ENCODE measurements around the gene KIF6. TPM values are rescaled to one million over a fixed set of nuclear protein-coding genes. Genes with fewer than 3 reads are reported as not detected.

Gene KIF6
- total RNA-seq, 1 experiment from 2014 or later, result not detected

- ATAC-seq (no peak), DNase-seq (ENCODE audit: low read depth, low spot score) (no peak)
- Histone ChIP-seq H3K4me3 (replicated peaks in 1 of 2; ENCODE audit: low read depth in 1 of 2, low read length in 2 of 2) (no peak overlapping the region), H3K4me2 (ENCODE audit: low read length) (no peak overlapping the region), H4K20me1 (ENCODE audit: insufficient read depth) (no peaks in the 10 kb centered on the region), H3K79me2 (ENCODE audit: insufficient read depth, low read length) (no peaks in the 10 kb centered on the region), H3K9ac (ENCODE audit: low read length) (no peak overlapping the region), H3K36me3 (ENCODE audit: control insufficient read depth in 1 of 2, insufficient read depth in 2 of 2, low read length in 2 of 2) (no peaks in the 10 kb centered on the region), H3K27me3 (ENCODE audit: insufficient read depth, low read length) (peaks cover 5% of the 10 kb centered on the region; the same call in 1 of the 2 replicates), H3K9me3 (ENCODE audit: control insufficient read depth in 1 of 2, insufficient read depth in 1 of 2, low read depth in 1 of 2, low read length in 2 of 2) (no peaks in the 10 kb centered on the region), H3K27ac (ENCODE audit: low read depth, low read length) (no peak overlapping the region), H3K9me2 (ENCODE audit: insufficient read depth) (no peaks in the 10 kb centered on the region), H3K4me1 (ENCODE audit: control insufficient read depth in 1 of 2, insufficient read depth in 2 of 2, low read length in 2 of 2) (no peaks in the 10 kb centered on the region), H2AFZ (ENCODE audit: low read depth, low read length, poor library complexity, severe bottlenecking) (no peak overlapping the region)
- BruUV-seq (replicated peaks), result no TSS peak
- POLR2A ChIA-PET, result no interaction called here
- TF ChIP-seq RAD21 (IDR thresholded peaks at IDR 0.05; ENCODE audit: low read depth), result no peak
- TF ChIP-seq SRF (IDR thresholded peaks at IDR 0.05; ENCODE audit: low read depth), result no peak
- no peak for TF ChIP-seq TCF7L2 (IDR thresholded peaks at IDR 0.05; ENCODE audit: borderline replicate concordance, extremely low read depth, insufficient read depth, insufficient read length)
- TF ChIP-seq ZFX (IDR thresholded peaks at IDR 0.05), result no peak
- CTCF ChIA-PET, result no interaction called here
- RAD21 ChIA-PET (ENCODE audit: low non-redundant PET in 1 of 2, low total read pairs in 2 of 2, uncharacterized antibody in 2 of 2, unreplicated experiment in 2 of 2), result no interaction called here
- intact Hi-C loops (cut with micrococcal nuclease), result no loop called here
These were observed 271.2 kb downstream of the KIF6 start for GRCh38 chr6:39453956-39454524.

GRCh38 chr6:39453241-39453640 is 272.0 kb downstream of the KIF6 start:
- DNase-seq (ENCODE audit: low read depth, low spot score) (no peak), ATAC-seq (no peak)
- H3K27me3 ChIP-seq (ENCODE audit: insufficient read depth, low read length), result peaks cover 5% of the 10 kb centered on the region; the same call in 1 of the 2 replicates
- POLR2A ChIA-PET, result no interaction called here
- no peak overlapping the region for H3K4me3 ChIP-seq (replicated peaks in 1 of 2; ENCODE audit: low read depth in 1 of 2, low read length in 2 of 2)
- TF ChIP-seq YY1 (IDR thresholded peaks at IDR 0.05; ENCODE audit: extremely low read depth, insufficient replicate concordance, low read depth, low read length) (no peak), ZFX (IDR thresholded peaks at IDR 0.05) (no peak), REST (IDR thresholded peaks at IDR 0.05; ENCODE audit: low read depth) (no peak), ELF1 (IDR thresholded peaks at IDR 0.05; ENCODE audit: borderline replicate concordance, low read depth) (no peak), MAX (IDR thresholded peaks at IDR 0.05) (no peak), ZNF274 (IDR thresholded peaks at IDR 0.05; ENCODE audit: low read depth, low read length) (no peak), CEBPB (IDR thresholded peaks at IDR 0.05; ENCODE audit: low read depth) (no peak), EZH2phosphoT487 (IDR thresholded peaks at IDR 0.05; ENCODE audit: borderline replicate concordance) (no peak), ATF3 (IDR thresholded peaks at IDR 0.05) (no peak)
- RAD21 ChIA-PET (ENCODE audit: low non-redundant PET in 1 of 2, low total read pairs in 2 of 2, uncharacterized antibody in 2 of 2, unreplicated experiment in 2 of 2), result no interaction called here
- no peaks in the 10 kb centered on the region for H3K9me3 ChIP-seq (ENCODE audit: control insufficient read depth in 1 of 2, insufficient read depth in 1 of 2, low read depth in 1 of 2, low read length in 2 of 2)
- CTCF ChIA-PET, result no interaction called here
- H3K36me3 ChIP-seq (ENCODE audit: control insufficient read depth in 1 of 2, insufficient read depth in 2 of 2, low read length in 2 of 2), result no peaks in the 10 kb centered on the region
- no peak overlapping the region for H2AFZ ChIP-seq (ENCODE audit: low read depth, low read length, poor library complexity, severe bottlenecking)
- H3K4me1 ChIP-seq (ENCODE audit: control insufficient read depth in 1 of 2, insufficient read depth in 2 of 2, low read length in 2 of 2), result no peaks in the 10 kb centered on the region
- intact Hi-C loops (cut with micrococcal nuclease), result no loop called here
- H4K20me1 ChIP-seq (ENCODE audit: insufficient read depth), result no peaks in the 10 kb centered on the region
- no peak overlapping the region for H3K4me2 ChIP-seq (ENCODE audit: low read length)
- H3K9ac ChIP-seq (ENCODE audit: low read length), result no peak overlapping the region
- H3K27ac ChIP-seq (ENCODE audit: low read depth, low read length), result no peak overlapping the region
- BruUV-seq (replicated peaks), result no TSS peak
- H3K9me2 ChIP-seq (ENCODE audit: insufficient read depth), result no peaks in the 10 kb centered on the region
- no peaks in the 10 kb centered on the region for H3K79me2 ChIP-seq (ENCODE audit: insufficient read depth, low read length)
